Aorta (tissue), 5 donors: ENCODE measurements around the gene PTPN13. TPM values are rescaled to one million over a fixed set of nuclear protein-coding genes. Genes with fewer than 3 reads are reported as not detected.
A peak's percentile ranks its signal among the peaks of the same experiment; 100 is the strongest.

ENCODE experiments used
- ATAC-seq: fragments of 200-7000 bp; cut with Tn5 transposase; one replicate; pipeline ENCODE4 v1.9.1; 2022; ENCODE audit warnings: moderate library complexity; ENCODE audit not compliant: low FRiP score
- DNase-seq, 2 donors: peaks; one replicate each; pipeline ENCODE4 v3.0.0-alpha.2; 2020
- H3K27ac ChIP-seq, 2 donors: one replicate each; pipeline ENCODE4 v1.5.1; 2013; ENCODE audit warnings: low read length in 2 of 2, mild to moderate bottlenecking in 2 of 2, moderate library complexity in 2 of 2, control low read depth in 1 of 2, inconsistent platforms in 1 of 2, low read depth in 1 of 2
- H3K27me3 ChIP-seq, 2 donors: one replicate each; pipeline ENCODE4 v1.6.1; 2013; ENCODE audit warnings: control low read depth in 1 of 2, low read length in 1 of 2, mild to moderate bottlenecking in 1 of 2, moderate library complexity in 1 of 2; ENCODE audit not compliant: insufficient read depth in 2 of 2, control insufficient read depth in 1 of 2
- H3K36me3 ChIP-seq, 2 donors: one replicate each; pipeline ENCODE4 v1.6.1; 2013; ENCODE audit warnings: control low read depth in 1 of 2, low read length in 1 of 2, mild to moderate bottlenecking in 1 of 2; ENCODE audit not compliant: insufficient read depth in 2 of 2, control insufficient read depth in 1 of 2
- H3K4me1 ChIP-seq, 2 donors: one replicate each; pipeline ENCODE4 v1.6.1; 2013; ENCODE audit warnings: low read length in 2 of 2, control low read depth in 1 of 2, mild to moderate bottlenecking in 1 of 2, moderate library complexity in 1 of 2; ENCODE audit not compliant: insufficient read depth in 2 of 2, control insufficient read depth in 1 of 2
- H3K4me3 ChIP-seq, 2 donors: one replicate each; pipeline ENCODE4 v1.5.1; 2013; ENCODE audit warnings: low read length in 2 of 2, control low read depth in 1 of 2, mild to moderate bottlenecking in 1 of 2
- H3K9me3 ChIP-seq: one replicate; pipeline ENCODE4 v1.6.1; 2013; ENCODE audit warnings: mild to moderate bottlenecking, low read length; ENCODE audit not compliant: control insufficient read depth
- WGBS, 2 donors: extraction: QIAGEN DNeasy Blood & Tissue Kit; methylation state at CpG; one replicate each; pipeline ENCODE4 v1.1.7; 2013; 5-methylcytosine and 5-hydroxymethylcytosine counted together
- intact Hi-C, 2 donors: fragments of 100-400 bp; cut with DNase I; formaldehyde crosslinking; loops; one replicate each; pipeline versions ENCODE4 v1.14.2 to v1.15.0; 2022
- polyA plus RNA-seq, 2 donors: library from polyadenylated mRNA; stranded (reverse); fragments of 200-250 nt; gene quantifications; one replicate each; pipeline ENCODE4 v1.2.3, GENCODE V29; 2013
- total RNA-seq, 2 donors: library from RNA; stranded (reverse); fragmentation: NEBNext Ultra II Directional; extraction: Animal tissue kit (Norgen Biotek cat#: 25700); gene quantifications; one replicate each; pipeline ENCODE4 v1.2.1, GENCODE V29; 2021
- donor health status: healthy with polysubstance abuse.
- donor health status: Bipolar disorder and iron deficiency.
- donor health status: DM: no; HTN: no; CAD: no.
- donor health status: DM: no; HTN: no; CAD: no.
- donor health status: DM: yes; HTN: yes; CAD: no.

The PTPN13 gene
- total and polyA plus RNA-seq, 4 donors = 1.4 to 30.1 (median 11.4) TPM

DNA sequence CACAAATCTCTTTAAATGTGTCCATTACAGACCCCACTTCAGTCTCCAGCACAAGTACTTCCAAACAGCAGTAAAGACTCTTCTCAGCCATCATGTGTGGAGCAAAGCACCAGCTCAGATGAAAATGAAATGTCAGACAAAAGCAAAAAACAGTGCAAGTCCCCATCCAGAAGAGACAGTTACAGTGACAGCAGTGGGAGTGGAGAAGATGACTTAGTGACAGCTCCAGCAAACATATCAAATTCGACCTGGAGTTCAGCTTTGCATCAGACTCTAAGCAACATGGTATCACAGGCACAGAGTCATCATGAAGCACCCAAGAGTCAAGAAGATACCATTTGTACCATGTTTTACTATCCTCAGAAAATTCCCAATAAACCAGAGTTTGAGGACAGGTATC, 177.0 kb downstream of the PTPN13 start:
- intact Hi-C loops = loop anchor here in 1 of 2 donors (10.0 kb wide), 1 partner anchor 276 kb away; no protein-coding TSS in a partner anchor
- Histone ChIP-seq H3K4me1 (no peaks in the 10 kb centered on the region), H3K4me3 (no peak overlapping the region), H3K27me3 (no peaks in the 10 kb centered on the region), H3K9me3 (no peaks in the 10 kb centered on the region), H3K27ac (no peak overlapping the region), H3K36me3 (no peaks in the 10 kb centered on the region)
- WGBS, 2 donors = 84% methylated on average over 1 of the region's 1 CpG
- ATAC-seq (no peak), DNase-seq (no peak)

DNA sequence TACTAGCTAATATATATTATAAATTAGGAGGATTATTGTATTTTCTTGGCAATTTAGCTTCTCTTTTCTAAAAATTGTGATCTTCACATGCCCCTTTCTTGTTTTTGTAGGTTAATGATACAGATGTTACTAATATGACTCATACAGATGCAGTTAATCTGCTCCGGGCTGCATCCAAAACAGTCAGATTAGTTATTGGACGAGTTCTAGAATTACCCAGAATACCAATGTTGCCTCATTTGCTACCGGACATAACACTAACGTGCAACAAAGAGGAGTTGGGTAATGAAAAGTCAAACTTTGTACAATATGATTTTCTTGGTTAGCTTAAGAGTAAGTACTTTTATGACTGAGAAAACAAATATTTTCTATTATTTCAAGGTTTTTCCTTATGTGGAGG, 180.9 kb downstream of the PTPN13 start:
- ATAC-seq = no peak

GRCh38 chr4:86778175-86778574, 184.1 kb downstream of the PTPN13 start:
- intact Hi-C loops = loop anchor here in 1 of 2 donors (10.0 kb wide), 1 partner anchor 283 kb away; no protein-coding TSS in a partner anchor
- no peaks in the 10 kb centered on the region for H3K36me3 ChIP-seq
- 91 to 93% methylated on average over 4 of the region's 4 CpGs for WGBS, 2 donors
- DNase-seq (no peak), ATAC-seq (no peak)
- H3K27me3 ChIP-seq = no peaks in the 10 kb centered on the region
- H3K9me3 ChIP-seq = no peaks in the 10 kb centered on the region
- no peak overlapping the region for H3K4me3 ChIP-seq
- no peak overlapping the region for H3K27ac ChIP-seq
- no peaks in the 10 kb centered on the region for H3K4me1 ChIP-seq

More for the DNA sequence above, 180.9 kb downstream of the PTPN13 start:
- no peaks in the 10 kb centered on the region for H3K4me1 ChIP-seq
- H3K4me3 ChIP-seq = no peak overlapping the region
- no peaks in the 10 kb centered on the region for H3K27me3 ChIP-seq
- no peak overlapping the region for H3K27ac ChIP-seq
- intact Hi-C loops = loop anchor here in 1 of 2 donors (10.0 kb wide), 1 partner anchor 280 kb away; no protein-coding TSS in a partner anchor
- WGBS, 2 donors = 89 to 92% methylated on average over 4 of the region's 4 CpGs
- DNase-seq = no peak
- no peaks in the 10 kb centered on the region for H3K9me3 ChIP-seq
- no peaks in the 10 kb centered on the region for H3K36me3 ChIP-seq

- ATAC-seq (no peak), DNase-seq (no peak)
- Histone ChIP-seq H3K9me3 (no peaks in the 10 kb centered on the region), H3K36me3 (peaks cover 0 to 3% of the 10 kb centered on the region in 2 donors), H3K4me3 (no peak overlapping the region), H3K27ac (no peak overlapping the region), H3K27me3 (no peaks in the 10 kb centered on the region), H3K4me1 (no peaks in the 10 kb centered on the region)
- 89 to 93% methylated on average over 2 of the region's 2 CpGs for WGBS, 2 donors
- intact Hi-C loops = no loop called here
Observed at GRCh38 chr4:86788826-86789225, 194.7 kb downstream of the PTPN13 start.

DNA sequence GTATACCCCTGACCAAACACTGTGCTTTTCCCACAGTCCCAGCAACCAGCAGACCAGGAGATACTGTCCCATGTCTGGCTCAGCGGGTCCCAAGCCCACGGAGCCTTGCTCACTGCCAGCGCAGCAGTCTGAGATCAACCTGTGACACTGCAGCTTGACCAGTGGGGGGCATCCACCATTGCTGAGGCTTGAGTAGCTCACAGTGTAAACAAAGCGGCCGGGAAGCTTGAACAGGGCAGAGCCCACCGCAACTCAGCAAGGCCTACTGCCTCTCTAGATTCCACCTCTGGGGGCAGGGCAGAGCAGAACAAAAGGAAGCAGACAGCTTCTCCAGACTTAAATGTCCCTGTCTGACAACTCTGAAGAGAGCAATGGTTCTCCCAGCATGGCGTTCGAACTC, 197.0 kb downstream of the PTPN13 start:
- no peaks in the 10 kb centered on the region for H3K4me1 ChIP-seq
- H3K27ac ChIP-seq = no peak overlapping the region
- DNase-seq = no peak
- ATAC-seq = no peak
- intact Hi-C loops = no loop called here
- H3K9me3 ChIP-seq = no peaks in the 10 kb centered on the region
- H3K27me3 ChIP-seq = no peaks in the 10 kb centered on the region
- H3K36me3 ChIP-seq = peaks cover 0 to 3% of the 10 kb centered on the region in 2 donors
- no peak overlapping the region for H3K4me3 ChIP-seq
- 95% methylated on average over 8 of the region's 8 CpGs for WGBS, 2 donors

DNA sequence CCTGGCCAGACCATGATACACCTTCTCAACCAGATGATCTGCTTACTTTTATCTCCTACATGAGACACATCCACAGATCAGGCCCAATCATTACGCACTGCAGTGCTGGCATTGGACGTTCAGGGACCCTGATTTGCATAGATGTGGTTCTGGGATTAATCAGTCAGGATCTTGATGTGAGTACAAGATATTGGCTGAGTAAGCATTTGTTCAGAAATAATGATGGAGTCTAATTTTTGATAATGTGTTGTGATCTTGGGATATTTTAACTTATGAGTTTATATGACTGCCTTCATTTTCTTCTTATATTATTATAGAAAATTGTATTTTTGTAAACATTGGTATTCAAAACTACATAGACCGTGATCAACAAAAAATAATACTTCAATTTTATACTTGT, 215.7 kb downstream of the PTPN13 start:
- intact Hi-C loops = no loop called here
- H3K36me3 ChIP-seq = peaks cover 0 to 2% of the 10 kb centered on the region in 2 donors
- ATAC-seq (no peak), DNase-seq (no peak)
- no peaks in the 10 kb centered on the region for H3K9me3 ChIP-seq
- H3K27ac ChIP-seq = no peak overlapping the region
- no peak overlapping the region for H3K4me3 ChIP-seq
- WGBS, 2 donors = 92 to 93% methylated on average over 3 of the region's 3 CpGs
- no peaks in the 10 kb centered on the region for H3K4me1 ChIP-seq
- no peaks in the 10 kb centered on the region for H3K27me3 ChIP-seq

- H3K36me3 ChIP-seq = peaks cover 2% of the 10 kb centered on the region in 2 donors
- no peaks in the 10 kb centered on the region for H3K27me3 ChIP-seq
- no peak for DNase-seq
- no peak overlapping the region for H3K4me3 ChIP-seq
- H3K4me1 ChIP-seq = no peaks in the 10 kb centered on the region
- ATAC-seq = no peak
- intact Hi-C loops = no loop called here
- H3K9me3 ChIP-seq = peaks cover under 1% of the 10 kb centered on the region
- no peak overlapping the region for H3K27ac ChIP-seq
- 95 to 97% methylated on average over 3 of the region's 3 CpGs for WGBS, 2 donors
Observed at GRCh38 chr4:86810847-86811246, 216.7 kb downstream of the PTPN13 start.

DNA sequence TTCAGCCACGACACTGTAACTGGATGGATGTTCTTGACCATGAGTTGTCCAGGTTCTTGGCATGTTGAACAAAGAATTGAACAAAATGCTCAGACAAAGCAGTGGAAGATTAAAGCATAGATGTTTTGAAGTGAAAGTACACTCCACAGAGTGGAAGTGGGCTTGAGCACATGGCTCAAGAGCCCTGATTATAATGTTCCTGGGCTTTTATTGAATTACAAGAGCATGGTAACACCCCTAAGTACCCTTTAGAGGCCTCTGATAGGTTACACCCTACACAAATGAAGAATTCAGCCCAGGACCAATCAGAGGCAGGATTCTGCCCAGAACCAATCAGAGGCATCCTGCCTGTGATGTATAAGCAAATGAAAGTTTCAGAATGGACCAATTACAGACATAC, 221.5 kb downstream of the PTPN13 start:
- intact Hi-C loops = no loop called here
- Histone ChIP-seq H3K4me1 (no peaks in the 10 kb centered on the region), H3K27ac (no peak overlapping the region), H3K36me3 (peaks cover 2% of the 10 kb centered on the region in 2 donors), H3K27me3 (no peaks in the 10 kb centered on the region), H3K4me3 (no peak overlapping the region), H3K9me3 (peaks cover 2% of the 10 kb centered on the region)
- DNase-seq (no peak), ATAC-seq (no peak)
- 99 to 100% methylated on average over 1 of the region's 1 CpG for WGBS, 2 donors

GRCh38 chr4:86816501-86817273, 222.6 kb downstream of the PTPN13 start:
- Histone ChIP-seq H3K36me3 (peaks cover 0 to 2% of the 10 kb centered on the region in 2 donors), H3K4me1 (no peaks in the 10 kb centered on the region), H3K4me3 (no peak overlapping the region), H3K27me3 (no peaks in the 10 kb centered on the region), H3K27ac (no peak overlapping the region), H3K9me3 (peaks cover 2% of the 10 kb centered on the region)
- DNase-seq (no peak), ATAC-seq (peak; percentile 76)
- intact Hi-C loops = no loop called here
- 24 to 35% methylated on average over 9 of the region's 9 CpGs for WGBS, 2 donors
